Mesenchymal stem cell (in vitro differentiated cells and primary cell): ENCODE results near the gene GPX4.

Source experiments
- DNase-seq: peaks from one replicate; pipeline ENCODE4 v3.0.0-alpha.2; 2013
- H2AFZ ChIP-seq: one replicate; pipeline ENCODE4 v1.6.1; 2013; ENCODE audit warnings: low read depth, mild to moderate bottlenecking, control low read depth, inconsistent platforms, low read length, moderate library complexity
- H2AK5ac ChIP-seq: 2 replicates; pipeline ENCODE4 v1.6.1; 2013; ENCODE audit warnings: low read length, moderate library complexity, mild to moderate bottlenecking, inconsistent platforms; ENCODE audit not compliant: severe bottlenecking
- H2BK120ac ChIP-seq: one replicate; pipeline ENCODE4 v1.6.1; 2013; ENCODE audit warnings: low read depth, mild to moderate bottlenecking, inconsistent platforms, low read length, moderate library complexity
- H2BK12ac ChIP-seq, 2 experiments: one replicate each; pipeline ENCODE4 v1.6.1; 2013; ENCODE audit warnings: inconsistent platforms in 2 of 2, low read length in 2 of 2, mild to moderate bottlenecking in 2 of 2, moderate library complexity in 2 of 2, control low read depth in 1 of 2
- H2BK15ac ChIP-seq: one replicate; pipeline ENCODE4 v1.6.1; 2013; ENCODE audit warnings: mild to moderate bottlenecking, low read depth, inconsistent platforms; ENCODE audit not compliant: poor library complexity, severe bottlenecking
- H2BK5ac ChIP-seq: 2 replicates; pipeline ENCODE4 v1.6.1; 2013; ENCODE audit warnings: low read depth, mild to moderate bottlenecking, low read length, control low read depth, inconsistent platforms; ENCODE audit not compliant: poor library complexity, severe bottlenecking
- H3K14ac ChIP-seq, 2 experiments: one replicate each; pipeline ENCODE4 v1.6.1; 2013; ENCODE audit warnings: inconsistent platforms in 2 of 2, low read length in 2 of 2, control low read depth in 1 of 2, mild to moderate bottlenecking in 1 of 2, moderate library complexity in 1 of 2
- H3K18ac ChIP-seq, 2 experiments: one replicate each; pipeline ENCODE4 v1.6.1; 2013; ENCODE audit warnings: inconsistent platforms in 2 of 2, low read length in 2 of 2, control low read depth in 1 of 2, low read depth in 1 of 2, mild to moderate bottlenecking in 1 of 2
- H3K23ac ChIP-seq, 2 experiments: one replicate each; pipeline ENCODE4 v1.6.1; 2013; ENCODE audit warnings: inconsistent platforms in 2 of 2, low read length in 2 of 2, mild to moderate bottlenecking in 2 of 2, moderate library complexity in 2 of 2, control low read depth in 1 of 2
- H3K27ac ChIP-seq: 2 replicates; pipeline ENCODE4 v1.5.1; 2013; ENCODE audit warnings: mild to moderate bottlenecking, moderate library complexity, low read length, control low read depth, inconsistent platforms; ENCODE audit not compliant: poor library complexity, severe bottlenecking
- H3K27me3 ChIP-seq, 2 experiments: 2 replicates each; pipeline versions ENCODE4 v1.6.1 to v1.7.0; 2013; ENCODE audit warnings: low read length in 2 of 2, mild to moderate bottlenecking in 2 of 2, moderate library complexity in 2 of 2, control low read depth in 1 of 2, inconsistent platforms in 1 of 2; ENCODE audit not compliant: control insufficient read depth in 1 of 2, insufficient read depth in 1 of 2
- H3K36me3 ChIP-seq, 2 experiments: 2 replicates each; pipeline versions ENCODE4 v1.6.1 to v1.7.0; 2013; ENCODE audit warnings: low read length in 2 of 2, control low read depth in 1 of 2, inconsistent platforms in 1 of 2, low read depth in 1 of 2, mild to moderate bottlenecking in 1 of 2; ENCODE audit not compliant: insufficient read depth in 2 of 2, control insufficient read depth in 1 of 2
- H3K4ac ChIP-seq, 2 experiments: one replicate each; pipeline ENCODE4 v1.6.1; 2013; ENCODE audit warnings: inconsistent platforms in 2 of 2, low read length in 2 of 2, mild to moderate bottlenecking in 2 of 2, moderate library complexity in 2 of 2, control low read depth in 1 of 2, low read depth in 1 of 2
- H3K4me1 ChIP-seq: 2 replicates; pipeline ENCODE4 v1.6.1; 2013; ENCODE audit warnings: low read depth, low read length, control low read depth; ENCODE audit not compliant: control insufficient read depth, insufficient read depth
- H3K4me2 ChIP-seq: 2 replicates; pipeline ENCODE4 v1.6.1; 2013; ENCODE audit warnings: low read length, mild to moderate bottlenecking, inconsistent platforms; ENCODE audit not compliant: poor library complexity, severe bottlenecking
- H3K4me3 ChIP-seq, 2 experiments: 2 replicates each; pipeline versions ENCODE4 v1.5.1 to v1.7.0; 2013; ENCODE audit warnings: low read length in 2 of 2, mild to moderate bottlenecking in 2 of 2, control low read depth in 1 of 2, low read depth in 1 of 2; ENCODE audit not compliant: insufficient read depth in 1 of 2
- H3K79me1 ChIP-seq: replicated peaks from 2 replicates; pipeline ENCODE4 v1.6.1; 2013; ENCODE audit warnings: mild to moderate bottlenecking, control low read depth, low read length, inconsistent platforms; ENCODE audit not compliant: poor library complexity, severe bottlenecking
- H3K9ac ChIP-seq: 2 replicates; pipeline ENCODE4 v1.7.0; 2013; ENCODE audit warnings: mild to moderate bottlenecking, low read length, moderate library complexity
- H3K9me3 ChIP-seq: 2 replicates; pipeline ENCODE4 v1.7.0; 2013; ENCODE audit warnings: mild to moderate bottlenecking, low read length; ENCODE audit not compliant: control insufficient read depth
- H4K8ac ChIP-seq: one replicate; pipeline ENCODE4 v1.6.1; 2013; ENCODE audit warnings: inconsistent platforms, mild to moderate bottlenecking, low read length, moderate library complexity
- H4K91ac ChIP-seq: one replicate; pipeline ENCODE4 v1.6.1; 2013; ENCODE audit warnings: mild to moderate bottlenecking, low read length, inconsistent platforms
- WGBS: methylation state at CpG from one replicate; pipeline ENCODE4 v1.1.7; 2013; ENCODE audit warnings: mixed read lengths; 5-methylcytosine and 5-hydroxymethylcytosine counted together

Gene GPX4

GRCh38 chr19:1109697-1110671, 6.2 kb downstream of the GPX4 start:
- H3K27ac ChIP-seq: no peak overlapping the region
- H3K79me1 ChIP-seq: peaks cover 6% of the 10 kb centered on the region
- H2BK15ac ChIP-seq: no peak overlapping the region
- no peak overlapping the region for H2BK5ac ChIP-seq
- no peak overlapping the region for H2AK5ac ChIP-seq
- H3K4me3 ChIP-seq: no peak overlapping the region
- no peak overlapping the region for H3K14ac ChIP-seq
- peaks cover 59 to 95% of the 10 kb centered on the region in 2 experiments for H3K36me3 ChIP-seq
- H3K4me2 ChIP-seq: no peak overlapping the region
- H2BK12ac ChIP-seq: no peak overlapping the region
- no peak overlapping the region for H2AFZ ChIP-seq
- H3K9ac ChIP-seq: no peak overlapping the region
- no peaks in the 10 kb centered on the region for H3K9me3 ChIP-seq
- H3K27me3 ChIP-seq: no peaks in the 10 kb centered on the region
- no peak overlapping the region for H3K23ac ChIP-seq
- no peak for DNase-seq
- peaks cover 44% of the 10 kb centered on the region for H3K4me1 ChIP-seq
- no peak overlapping the region for H3K18ac ChIP-seq
- peak overlapping the region; percentile 31 for H4K8ac ChIP-seq
- no peak overlapping the region for H3K4ac ChIP-seq
- WGBS: 97% methylated on average over 50 of the region's 54 CpGs
- H2BK120ac ChIP-seq: no peak overlapping the region
- no peak overlapping the region for H4K91ac ChIP-seq

GRCh38 chr19:1110809-1111640, 7.2 kb downstream of the GPX4 start:
- no peak overlapping the region for H4K8ac ChIP-seq
- no peak overlapping the region for H2BK12ac ChIP-seq
- H2BK120ac ChIP-seq: no peak overlapping the region
- H3K9me3 ChIP-seq: no peaks in the 10 kb centered on the region
- H2BK5ac ChIP-seq: no peak overlapping the region
- H3K14ac ChIP-seq: no peak overlapping the region
- no peak for DNase-seq
- H3K79me1 ChIP-seq: peaks cover 6% of the 10 kb centered on the region
- 87% methylated on average over 16 of the region's 18 CpGs for WGBS
- no peak overlapping the region for H3K4me3 ChIP-seq
- H3K9ac ChIP-seq: no peak overlapping the region
- H3K23ac ChIP-seq: no peak overlapping the region
- H2AK5ac ChIP-seq: no peak overlapping the region
- H3K4me1 ChIP-seq: peaks cover 34% of the 10 kb centered on the region
- H2BK15ac ChIP-seq: no peak overlapping the region
- H3K27me3 ChIP-seq: no peaks in the 10 kb centered on the region
- no peak overlapping the region for H2AFZ ChIP-seq
- H4K91ac ChIP-seq: no peak overlapping the region
- H3K18ac ChIP-seq: no peak overlapping the region
- no peak overlapping the region for H3K4me2 ChIP-seq
- no peak overlapping the region for H3K27ac ChIP-seq
- peaks cover 62 to 92% of the 10 kb centered on the region in 2 experiments for H3K36me3 ChIP-seq
- H3K4ac ChIP-seq: no peak overlapping the region

GRCh38 chr19:1111641-1112267, 8.0 kb downstream of the GPX4 start:
- Histone ChIP-seq H3K4ac (no peak overlapping the region), H4K91ac (no peak overlapping the region), H3K23ac (no peak overlapping the region)

More at GRCh38 chr19:1111641-1112267, 8.0 kb downstream of the GPX4 start:
- H2BK5ac ChIP-seq: no peak overlapping the region
- H2BK120ac ChIP-seq: no peak overlapping the region
- H3K36me3 ChIP-seq: peaks cover 62 to 92% of the 10 kb centered on the region in 2 experiments
- no peak overlapping the region for H3K14ac ChIP-seq
- H2BK15ac ChIP-seq: no peak overlapping the region
- H3K9ac ChIP-seq: no peak overlapping the region
- no peak overlapping the region for H4K8ac ChIP-seq
- H3K4me3 ChIP-seq: no peak overlapping the region
- 93% methylated on average over 18 of the region's 18 CpGs for WGBS
- H3K79me1 ChIP-seq: peaks cover 4% of the 10 kb centered on the region
- H3K18ac ChIP-seq: no peak overlapping the region
- H2AFZ ChIP-seq: no peak overlapping the region
- H2AK5ac ChIP-seq: no peak overlapping the region
- no peaks in the 10 kb centered on the region for H3K27me3 ChIP-seq
- H3K9me3 ChIP-seq: no peaks in the 10 kb centered on the region
- no peak overlapping the region for H3K27ac ChIP-seq
- no peak for DNase-seq
- H2BK12ac ChIP-seq: no peak overlapping the region
- H3K4me2 ChIP-seq: no peak overlapping the region
- H3K4me1 ChIP-seq: peaks cover 27% of the 10 kb centered on the region
